ENCODE measurements around the gene PTPRN2. TPM values are rescaled to one million over a fixed set of nuclear protein-coding genes. Genes with fewer than 3 reads are reported as not detected.

PTPRN2 gene
- polyA plus RNA-seq, 1 of the 3 experiments (the other 2 are of a cell fraction), result 4.0 TPM

- TF ChIP-seq GATA2 (CRISPR knock-in tag; IDR thresholded peaks at IDR 0.05), result no peak
Measured at GRCh38 chr7:158369866-158370265, 217.8 kb downstream of the PTPRN2 start (continued).

GRCh38 chr7:158369290-158369689 lies 218.3 kb downstream of the PTPRN2 start:
- Histone ChIP-seq H3K27me3 (ENCODE audit: insufficient read depth) (no peaks in the 10 kb centered on the region), H3K4me2 (no peak overlapping the region), H4K20me1 (ENCODE audit: insufficient read depth) (no peaks in the 10 kb centered on the region), H3K9me3 (0 out of 2 replicates have a peak, but pooled peaks cover 9% of the 10 kb centered on the region), H3K27ac (ENCODE audit: low read depth in 2 of 2, low read length in 1 of 2) (no peak overlapping the region), H3K9ac (no peak overlapping the region), H3F3A (replicated peaks; ENCODE audit: insufficient read depth) (no peaks in the 10 kb centered on the region), H3K9me2 (no peaks in the 10 kb centered on the region), H3K4me1 (ENCODE audit: control insufficient read depth in 1 of 2, insufficient read depth in 2 of 2, low read depth in 1 of 2, low read length in 1 of 2) (peaks cover 0 to 35% of the 10 kb centered on the region in 2 experiments; a peak in 1 of 4 replicates), H3K79me2 (ENCODE audit: insufficient read depth) (no peaks in the 10 kb centered on the region), H3K36me3 (replicated peaks in 1 of 2; ENCODE audit: control insufficient read depth in 1 of 2, insufficient read depth in 2 of 2, low read length in 1 of 2) (no peaks in the 10 kb centered on the region), H2AFZ (ENCODE audit: low read depth) (no peak overlapping the region), H3K4me3 (ENCODE audit: low read depth in 2 of 2, low read length in 1 of 2) (no peak overlapping the region)
- TF ChIP-seq IRF3 (IDR thresholded peaks at IDR 0.05; ENCODE audit: low read depth, low read length) (no peak), SIN3A (IDR thresholded peaks at IDR 0.05; ENCODE audit: borderline replicate concordance, low read depth, low read length) (no peak), USF1 (IDR thresholded peaks at IDR 0.05; ENCODE audit: borderline replicate concordance, low read depth) (no peak), SMC3 (IDR thresholded peaks at IDR 0.05; ENCODE audit: low read depth, low read length) (no peak), EZH2phosphoT487 (IDR thresholded peaks at IDR 0.05; ENCODE audit: borderline replicate concordance, low read depth) (no peak)
- POLR2A ChIA-PET, result no interaction called here
- WGBS (ENCODE audit: low lambda C conversion rate), result 42% methylated on average over 6 of the region's 6 CpGs
- DNase-seq, result no peak
- CTCF ChIA-PET, result interaction anchor here (2.7 kb wide), 1 partner anchor 15 kb away, joined by 16 read pairs; no protein-coding TSS in a partner anchor

GRCh38 chr7:158368449-158368848 lies 219.2 kb downstream of the PTPRN2 start:
- H2AFZ ChIP-seq (ENCODE audit: low read depth), result no peak overlapping the region
- H3K9ac ChIP-seq, result no peak overlapping the region
- H3K4me2 ChIP-seq, result no peak overlapping the region
- H3K4me3 ChIP-seq (ENCODE audit: low read depth in 2 of 2, low read length in 1 of 2), result no peak overlapping the region
- 0 out of 2 replicates have a peak, but pooled peaks cover 9% of the 10 kb centered on the region for H3K9me3 ChIP-seq
- no peak overlapping the region for H3K27ac ChIP-seq (ENCODE audit: low read depth in 2 of 2, low read length in 1 of 2)
- no peaks in the 10 kb centered on the region for H3K79me2 ChIP-seq (ENCODE audit: insufficient read depth)
- H3K9me2 ChIP-seq, result no peaks in the 10 kb centered on the region
- H3K27me3 ChIP-seq (ENCODE audit: insufficient read depth), result no peaks in the 10 kb centered on the region
- H3K36me3 ChIP-seq (replicated peaks in 1 of 2; ENCODE audit: control insufficient read depth in 1 of 2, insufficient read depth in 2 of 2, low read length in 1 of 2), result no peaks in the 10 kb centered on the region
- H3F3A ChIP-seq (replicated peaks; ENCODE audit: insufficient read depth), result no peaks in the 10 kb centered on the region
- 18% methylated on average over 6 of the region's 7 CpGs for WGBS (ENCODE audit: low lambda C conversion rate)
- TF ChIP-seq MAX (IDR thresholded peaks at IDR 0.05; ENCODE audit: low read depth) (no peak), CHD2 (IDR thresholded peaks at IDR 0.05; ENCODE audit: low read length, partially characterized antibody) (no peak), MXI1 (IDR thresholded peaks at IDR 0.05; ENCODE audit: low read depth, low read length) (no peak), RAD21 (IDR thresholded peaks at IDR 0.05; ENCODE audit: low read length) (no peak), USF2 (IDR thresholded peaks at IDR 0.05; ENCODE audit: borderline replicate concordance, low read depth, low read length) (no peak), RFX5 (IDR thresholded peaks at IDR 0.05; ENCODE audit: low read length) (no peak), REST (IDR thresholded peaks at IDR 0.05; ENCODE audit: low read depth, low read length) (no peak)
- H3K4me1 ChIP-seq (ENCODE audit: control insufficient read depth in 1 of 2, insufficient read depth in 2 of 2, low read depth in 1 of 2, low read length in 1 of 2), result peaks cover 0 to 27% of the 10 kb centered on the region in 2 experiments; a peak in 1 of 4 replicates
- ChIA-PET POLR2A (no interaction called here), CTCF (interaction anchor here (1.2 to 2.7 kb wide), 4 partner anchors 12 to 39 kb away, joined by 4 to 16 read pairs (median 4); no protein-coding TSS in a partner anchor)
- no peaks in the 10 kb centered on the region for H4K20me1 ChIP-seq (ENCODE audit: insufficient read depth)
- no peak for DNase-seq
